Endothelial cell of umbilical vein (primary cell): ENCODE measurements around the gene CTBP1. TPM values are rescaled to one million over a fixed set of nuclear protein-coding genes. Genes with fewer than 3 reads are reported as not detected.

Experiments used
- BruUV-seq: library from RNA; stranded (reverse); fragments of 400-500 nt; replicated peaks from 2 replicates; lab custom pipeline; 2021; lab: Mats Ljungman, UMichigan
- CTCF ChIA-PET: fragments of 300-600, 350-600 bp; sonication (Branson Sonifier 250); formaldehyde crosslinking; loops from one replicate; lab custom pipeline; 2021; ENCODE audit warnings: antibody characterized with exemption, inconsistent platforms; lab: Charles Lee
- POLR2A ChIA-PET: fragments of 300-600, 350-600 bp; sonication (Branson Sonifier 250); formaldehyde crosslinking; loops from one replicate; lab custom pipeline; 2021; ENCODE audit warnings: antibody characterized with exemption, inconsistent platforms; lab: Charles Lee
- DNase-seq: peaks from one replicate; pipeline ENCODE4 v3.0.0-alpha.2; 2011; ENCODE audit warnings: low read depth, low spot score
- FAIRE-seq: peaks from 2 replicates; lab custom pipeline; 2011; peaks lifted over from hg19 to GRCh38; lab: Jason Lieb, UNC
- H2AFZ ChIP-seq: 2 replicates; pipeline ENCODE4 v1.6.0; 2012; ENCODE audit warnings: low read depth, low read length, control low read depth, inconsistent platforms
- H3K27ac ChIP-seq: 2 replicates; pipeline ENCODE4 v1.5.1; 2011; ENCODE audit warnings: low read depth, mild to moderate bottlenecking, control low read depth, low read length, moderate library complexity; ENCODE audit not compliant: insufficient read depth
- H3K27me3 ChIP-seq, 2 experiments: 2 replicates each; pipeline versions ENCODE4 v1.6.0 to v1.6.1; 2011; ENCODE audit warnings: low read length in 2 of 2, mixed read lengths in 1 of 2; ENCODE audit not compliant: control insufficient read depth in 2 of 2, insufficient read depth in 2 of 2
- H3K36me3 ChIP-seq, 2 experiments: 2 replicates in 1 of 2; 3 replicates in 1 of 2; pipeline ENCODE4 v1.5.1; 2011; ENCODE audit warnings: low read length in 2 of 2, mild to moderate bottlenecking in 1 of 2, moderate library complexity in 1 of 2; ENCODE audit not compliant: control insufficient read depth in 2 of 2, insufficient read depth in 2 of 2; ENCODE audit errors: extremely low read depth in 1 of 2
- H3K4me1 ChIP-seq: 3 replicates; pipeline ENCODE4 v1.5.1; 2011; ENCODE audit warnings: mild to moderate bottlenecking, low read length; ENCODE audit not compliant: control insufficient read depth, insufficient read depth; ENCODE audit errors: extremely low read depth
- H3K4me2 ChIP-seq: 2 replicates; pipeline ENCODE4 v1.6.1; 2011; ENCODE audit warnings: low read length, control low read depth, mixed read lengths; ENCODE audit not compliant: insufficient read depth
- H3K4me3 ChIP-seq, 3 experiments: fragments of 200-600 bp in 1 of 3; sonication (generic), shearing (Covaris generic) in 1 of 3; replicated peaks in 1 of 3; 2 replicates each; pipeline ENCODE4 v1.5.1; 2011 to 2016; ENCODE audit warnings: control low read depth in 3 of 3, low read length in 3 of 3, mild to moderate bottlenecking in 2 of 3, inconsistent platforms in 1 of 3, low read depth in 1 of 3, moderate library complexity in 1 of 3; ENCODE audit not compliant: insufficient read depth in 1 of 3
- H3K79me2 ChIP-seq: 2 replicates; pipeline ENCODE4 v1.6.0; 2012; ENCODE audit warnings: low read length, inconsistent platforms; ENCODE audit not compliant: control insufficient read depth, insufficient read depth
- H3K9ac ChIP-seq: replicated peaks from 2 replicates; pipeline ENCODE3; 2011; ENCODE audit warnings: low read length, control low read depth; ENCODE audit not compliant: insufficient read depth; ENCODE audit errors: extremely low read depth
- H3K9me1 ChIP-seq: replicated peaks from 3 replicates; pipeline ENCODE4 v1.6.0; 2011; ENCODE audit warnings: mild to moderate bottlenecking, low read length; ENCODE audit not compliant: control insufficient read depth, insufficient read depth; ENCODE audit errors: extremely low read depth
- H3K9me3 ChIP-seq: replicated peaks from 2 replicates; pipeline ENCODE4 v1.5.1; 2012; ENCODE audit warnings: low read length, inconsistent platforms; ENCODE audit not compliant: control insufficient read depth, insufficient read depth
- H4K20me1 ChIP-seq: replicated peaks from 2 replicates; pipeline ENCODE3; 2011; ENCODE audit warnings: mild to moderate bottlenecking, low read length; ENCODE audit not compliant: control insufficient read depth, insufficient read depth; ENCODE audit errors: extremely low read depth
- EZH2 ChIP-seq: IDR thresholded peaks from 2 replicates; pipeline ENCODE4 v1.6.1; 2012; ENCODE audit warnings: borderline replicate concordance, low read depth, mild to moderate bottlenecking, moderate library complexity, low read length, inconsistent platforms; ENCODE audit not compliant: severe bottlenecking
- FOS ChIP-seq: IDR thresholded peaks from 2 replicates; pipeline ENCODE4 v1.6.1; 2011; ENCODE audit warnings: mild to moderate bottlenecking, low read length, moderate library complexity, borderline replicate concordance; ENCODE audit not compliant: insufficient read depth
- GATA2 ChIP-seq: IDR thresholded peaks from 2 replicates; pipeline ENCODE4 v1.7.0; 2011; ENCODE audit warnings: low read depth, mild to moderate bottlenecking, moderate library complexity, mixed read lengths, low read length; ENCODE audit not compliant: insufficient read length, insufficient read depth
- JUN ChIP-seq: IDR thresholded peaks from 2 replicates; pipeline ENCODE4 v1.6.1; 2011; ENCODE audit warnings: borderline replicate concordance, low read depth; ENCODE audit not compliant: insufficient read length, insufficient read depth
- MAX ChIP-seq: IDR thresholded peaks from 2 replicates; pipeline ENCODE4 v1.6.1; 2011; ENCODE audit not compliant: insufficient read depth, insufficient read length
- MYC ChIP-seq: IDR thresholded peaks from one replicate; pipeline ENCODE4 v1.6.1; 2011; ENCODE audit warnings: mild to moderate bottlenecking, low read depth, low read length
- POLR2A ChIP-seq: IDR thresholded peaks from 2 replicates; pipeline ENCODE4 v1.6.1; 2012; ENCODE audit warnings: low read depth, mild to moderate bottlenecking, control low read depth, low read length
- POLR2AphosphoS5 ChIP-seq: IDR thresholded peaks from 2 replicates; pipeline ENCODE4 v1.6.1; 2012; ENCODE audit warnings: low read depth, mild to moderate bottlenecking, control low read depth, low read length, moderate library complexity; ENCODE audit not compliant: insufficient read depth
- dilution Hi-C: fragments of 300-500 bp; cut with MboI; formaldehyde crosslinking; loops from one replicate; pipeline ENCODE4 v1.15.0; 2019; ENCODE audit warnings: low sequenced_read_pairs; ENCODE audit not compliant: extremely low pct_ligation_motif_present
- intact Hi-C: fragments of 100-400 bp; cut with micrococcal nuclease; formaldehyde crosslinking; loops from one replicate; pipeline ENCODE4 v1.10.0; 2022
- polyA plus RNA-seq, 4 experiments: library from polyadenylated mRNA; depleted of rRNA in 3 of 4; stranded (reverse) in 3 of 4; unstranded in 1 of 4; fragments of >200 nt; gene quantifications; 2 replicates each; pipeline versions ENCODE4 v1.2.1 to v1.2.3, GENCODE V29; 2011 to 2012; ENCODE audit warnings: missing spikeins in 1 of 4
- total RNA-seq: library from RNA; stranded (reverse); gene quantifications from 2 replicates; pipeline ENCODE4 v1.2.3, GENCODE V29; 2021
- TF ChIP-seq, protein P1 (sequence below), 2 donors: IDR thresholded peaks; 1 replicate in 1 of 2; 2 replicates in 1 of 2; pipeline ENCODE4 v1.5.1; 2011; ENCODE audit warnings: low read length in 2 of 2, mild to moderate bottlenecking in 2 of 2, moderate library complexity in 2 of 2, control low read depth in 1 of 2, inconsistent platforms in 1 of 2, low read depth in 1 of 2; ENCODE audit not compliant: insufficient read depth in 1 of 2; ENCODE audit errors: extremely low read depth in 1 of 2

The CTBP1 gene
- total and polyA plus RNA-seq, 2 donors (not counting 3 experiments of a cell fraction or from before 2014, with no cell fraction given) = 165 to 167 TPM

- CTCF ChIA-PET = interaction anchor here (0.9 kb wide), 1 partner anchor 12 kb away, joined by 3 read pairs; no protein-coding TSS in a partner anchor
- no peak overlapping the region for H3K4me2 ChIP-seq
- no peak overlapping the region for H3K27ac ChIP-seq
- H3K79me2 ChIP-seq = no peaks in the 10 kb centered on the region
- BruUV-seq = no TSS peak
- no peak overlapping the region for H3K4me3 ChIP-seq
- H3K9me3 ChIP-seq = no peaks in the 10 kb centered on the region
- intact Hi-C loops = no loop called here
- FAIRE-seq (no peak), DNase-seq (no peak)
- no peaks in the 10 kb centered on the region for H4K20me1 ChIP-seq
- dilution Hi-C loops = no loop called here
- H3K27me3 ChIP-seq = no peaks in the 10 kb centered on the region
- H3K36me3 ChIP-seq = peaks cover 8 to 39% of the 10 kb centered on the region in 2 experiments
- TF ChIP-seq MYC (no peak), FOS (no peak), POLR2AphosphoS5 (no peak), GATA2 (no peak), JUN (no peak), POLR2A (no peak), EZH2 (no peak), MAX (no peak)
- TF ChIP-seq, protein P1, sequence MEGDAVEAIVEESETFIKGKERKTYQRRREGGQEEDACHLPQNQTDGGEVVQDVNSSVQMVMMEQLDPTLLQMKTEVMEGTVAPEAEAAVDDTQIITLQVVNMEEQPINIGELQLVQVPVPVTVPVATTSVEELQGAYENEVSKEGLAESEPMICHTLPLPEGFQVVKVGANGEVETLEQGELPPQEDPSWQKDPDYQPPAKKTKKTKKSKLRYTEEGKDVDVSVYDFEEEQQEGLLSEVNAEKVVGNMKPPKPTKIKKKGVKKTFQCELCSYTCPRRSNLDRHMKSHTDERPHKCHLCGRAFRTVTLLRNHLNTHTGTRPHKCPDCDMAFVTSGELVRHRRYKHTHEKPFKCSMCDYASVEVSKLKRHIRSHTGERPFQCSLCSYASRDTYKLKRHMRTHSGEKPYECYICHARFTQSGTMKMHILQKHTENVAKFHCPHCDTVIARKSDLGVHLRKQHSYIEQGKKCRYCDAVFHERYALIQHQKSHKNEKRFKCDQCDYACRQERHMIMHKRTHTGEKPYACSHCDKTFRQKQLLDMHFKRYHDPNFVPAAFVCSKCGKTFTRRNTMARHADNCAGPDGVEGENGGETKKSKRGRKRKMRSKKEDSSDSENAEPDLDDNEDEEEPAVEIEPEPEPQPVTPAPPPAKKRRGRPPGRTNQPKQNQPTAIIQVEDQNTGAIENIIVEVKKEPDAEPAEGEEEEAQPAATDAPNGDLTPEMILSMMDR (IDR thresholded peaks at IDR 0.05; ENCODE audit: extremely low read depth in 1 of 2, insufficient read depth in 1 of 2, low read depth in 1 of 2, low read length in 2 of 2) = no peak
- H2AFZ ChIP-seq = no peak overlapping the region
- no peaks in the 10 kb centered on the region for H3K9me1 ChIP-seq
- no peaks in the 10 kb centered on the region for H3K4me1 ChIP-seq
- POLR2A ChIA-PET = no interaction called here
- H3K9ac ChIP-seq = no peak overlapping the region
Observed at GRCh38 chr4:1212546-1213335, 36.2 kb downstream of the CTBP1 start.
